ENCODE measurements around the gene TRIM33. TPM values are rescaled to one million over a fixed set of nuclear protein-coding genes. Genes with fewer than 3 reads are reported as not detected.

The TRIM33 gene
- total RNA-seq, 1 experiment from 2014 or later, result 53.8 TPM

DNA sequence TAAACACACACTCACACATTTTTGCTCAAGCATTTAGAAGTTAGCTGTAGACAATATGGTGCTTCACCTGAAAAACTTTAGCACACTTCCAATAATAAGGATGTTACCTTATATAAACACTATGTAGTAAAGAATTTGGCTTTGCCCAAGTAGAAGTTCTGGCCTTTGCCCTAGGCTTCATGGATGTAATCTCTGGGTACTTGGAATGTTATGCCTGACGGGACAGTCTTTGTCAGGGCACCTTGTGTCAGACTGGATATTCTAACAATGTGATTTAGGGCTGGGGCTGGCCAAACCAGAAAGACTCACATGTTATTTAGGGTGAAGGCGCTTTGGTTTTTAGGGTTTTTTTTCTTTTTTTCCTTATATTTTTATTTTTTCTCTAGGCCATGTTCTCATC, 34.8 kb upstream of the TRIM33 start:
- Histone ChIP-seq H3K4me2 (ENCODE audit: insufficient read depth, insufficient read length, low read length) (no peak overlapping the region), H3K79me1 (ENCODE audit: insufficient read depth, low read depth, low read length, poor library complexity, severe bottlenecking) (no peaks in the 10 kb centered on the region), H2BK120ac (ENCODE audit: low read depth, low read length, poor library complexity, severe bottlenecking) (no peak overlapping the region), H4K8ac (replicated peaks; ENCODE audit: insufficient read length, low read depth, low read length) (no peak overlapping the region), H2BK12ac (ENCODE audit: insufficient read length, low read depth, low read length) (no peak overlapping the region), H3K4me1 (ENCODE audit: insufficient read depth, low read length) (no peaks in the 10 kb centered on the region), H4K91ac (ENCODE audit: insufficient read length, low read depth, low read length) (no peak overlapping the region), H3K27ac (ENCODE audit: insufficient read length, low read depth, low read length) (no peak overlapping the region), H3K4ac (ENCODE audit: low read depth, low read length) (no peak overlapping the region), H3K9ac (ENCODE audit: extremely low read depth, insufficient read length, low read length) (no peak overlapping the region), H4K20me1 (ENCODE audit: control insufficient read depth, insufficient read depth, insufficient read length) (no peaks in the 10 kb centered on the region), H3K9me3 (ENCODE audit: control insufficient read depth, low read depth, low read length) (no peaks in the 10 kb centered on the region), H3T11ph (ENCODE audit: low read length) (no peak overlapping the region), H2AFZ (ENCODE audit: low read length) (no peak overlapping the region), H3K79me2 (ENCODE audit: insufficient read depth, low read length) (no peaks in the 10 kb centered on the region), H3K18ac (ENCODE audit: insufficient read length, low read depth, low read length) (no peak overlapping the region), H2BK5ac (ENCODE audit: insufficient read length, low read length) (no peak overlapping the region), H4K5ac (ENCODE audit: insufficient read length, low read depth, low read length) (no peak overlapping the region), H3K14ac (ENCODE audit: insufficient read depth, low read length) (no peak overlapping the region), H2BK15ac (ENCODE audit: low read depth, low read length) (no peak overlapping the region), H3K23ac (ENCODE audit: insufficient read length, low read depth, low read length) (no peak overlapping the region), H3K56ac (ENCODE audit: insufficient read length, low read depth, low read length) (no peak overlapping the region), H3K27me3 (ENCODE audit: insufficient read depth, low read length) (no peaks in the 10 kb centered on the region), H3K23me2 (ENCODE audit: insufficient read length, low read depth, low read length, poor library complexity, severe bottlenecking) (no peaks in the 10 kb centered on the region), H2AK5ac (ENCODE audit: insufficient read length, low read length) (no peak overlapping the region), H2BK20ac (ENCODE audit: low read depth, low read length, poor library complexity, severe bottlenecking) (no peak overlapping the region)
- Mint-ChIP-seq H3K9me3 (no peaks in the 10 kb centered on the region), H3K4me3 (no peak overlapping the region), H3K4me1 (peaks cover 0 to 2% of the 10 kb centered on the region in 2 experiments; a peak in 1 of 4 replicates), H3K27me3 (ENCODE audit: low read depth) (peaks cover 2% of the 10 kb centered on the region; the same call in 1 of the 2 replicates), H3K36me3 (ENCODE audit: insufficient read depth in 1 of 3, low read depth in 3 of 3) (no peaks in the 10 kb centered on the region), H3K27ac (no peak overlapping the region)
- TF ChIP-seq, protein P1, sequence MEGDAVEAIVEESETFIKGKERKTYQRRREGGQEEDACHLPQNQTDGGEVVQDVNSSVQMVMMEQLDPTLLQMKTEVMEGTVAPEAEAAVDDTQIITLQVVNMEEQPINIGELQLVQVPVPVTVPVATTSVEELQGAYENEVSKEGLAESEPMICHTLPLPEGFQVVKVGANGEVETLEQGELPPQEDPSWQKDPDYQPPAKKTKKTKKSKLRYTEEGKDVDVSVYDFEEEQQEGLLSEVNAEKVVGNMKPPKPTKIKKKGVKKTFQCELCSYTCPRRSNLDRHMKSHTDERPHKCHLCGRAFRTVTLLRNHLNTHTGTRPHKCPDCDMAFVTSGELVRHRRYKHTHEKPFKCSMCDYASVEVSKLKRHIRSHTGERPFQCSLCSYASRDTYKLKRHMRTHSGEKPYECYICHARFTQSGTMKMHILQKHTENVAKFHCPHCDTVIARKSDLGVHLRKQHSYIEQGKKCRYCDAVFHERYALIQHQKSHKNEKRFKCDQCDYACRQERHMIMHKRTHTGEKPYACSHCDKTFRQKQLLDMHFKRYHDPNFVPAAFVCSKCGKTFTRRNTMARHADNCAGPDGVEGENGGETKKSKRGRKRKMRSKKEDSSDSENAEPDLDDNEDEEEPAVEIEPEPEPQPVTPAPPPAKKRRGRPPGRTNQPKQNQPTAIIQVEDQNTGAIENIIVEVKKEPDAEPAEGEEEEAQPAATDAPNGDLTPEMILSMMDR (conservative IDR thresholded peaks at IDR 0.05), result no peak
- no CpG with 5 or more reads among the region's 2 CpGs for WGBS (ENCODE audit: extremely low coverage, insufficient read length, low lambda C conversion rate)
- no peak for DNase-seq

Measured in H9 (cell line).